ENCODE data around the gene EYA3. TPM values are rescaled to one million over a fixed set of nuclear protein-coding genes. Genes with fewer than 3 reads are reported as not detected.
A peak's percentile ranks its signal among the peaks of the same experiment; 100 is the strongest.

The EYA3 gene
- total RNA-seq, 1 experiment from 2014 or later: 32.7 TPM

GRCh38 chr1:27967884-27968466 is 120.4 kb downstream of the EYA3 start:
- no CpG with 5 or more reads among the region's 4 CpGs for WGBS (ENCODE audit: extremely low coverage, insufficient read length, low lambda C conversion rate)
- H3K4me1 Mint-ChIP-seq: peaks cover 0 to 2% of the 10 kb centered on the region in 2 experiments; a peak in 1 of 4 replicates
- peak overlapping the region in 2 of 3 experiments; percentile 18; a peak in 1 of 7 replicates for H3K27ac Mint-ChIP-seq

More at GRCh38 chr1:27967884-27968466, 120.4 kb downstream of the EYA3 start:
- Histone ChIP-seq H3K9me3 (ENCODE audit: control insufficient read depth, low read depth, low read length) (no peaks in the 10 kb centered on the region), H4K8ac (replicated peaks; ENCODE audit: insufficient read length, low read depth, low read length) (no peak overlapping the region), H2BK120ac (ENCODE audit: low read depth, low read length, poor library complexity, severe bottlenecking) (no peak overlapping the region), H2BK5ac (ENCODE audit: insufficient read length, low read length) (no peak overlapping the region), H2BK15ac (ENCODE audit: low read depth, low read length) (no peak overlapping the region), H3K79me2 (ENCODE audit: insufficient read depth, low read length) (no peaks in the 10 kb centered on the region), H2AFZ (ENCODE audit: low read length) (no peak overlapping the region), H3K4ac (ENCODE audit: low read depth, low read length) (no peak overlapping the region), H4K20me1 (ENCODE audit: control insufficient read depth, insufficient read depth, insufficient read length) (no peaks in the 10 kb centered on the region), H3K23ac (ENCODE audit: insufficient read length, low read depth, low read length) (no peak overlapping the region), H3K4me1 (ENCODE audit: insufficient read depth, low read length) (no peaks in the 10 kb centered on the region), H3K9ac (ENCODE audit: extremely low read depth, insufficient read length, low read length) (no peak overlapping the region), H2BK20ac (ENCODE audit: low read depth, low read length, poor library complexity, severe bottlenecking) (no peak overlapping the region), H3K79me1 (ENCODE audit: insufficient read depth, low read depth, low read length, poor library complexity, severe bottlenecking) (no peaks in the 10 kb centered on the region), H3T11ph (ENCODE audit: low read length) (no peak overlapping the region), H3K18ac (ENCODE audit: insufficient read length, low read depth, low read length) (no peak overlapping the region), H4K5ac (ENCODE audit: insufficient read length, low read depth, low read length) (no peak overlapping the region), H2BK12ac (ENCODE audit: insufficient read length, low read depth, low read length) (no peak overlapping the region), H3K27me3 (ENCODE audit: insufficient read depth, low read length) (no peaks in the 10 kb centered on the region), H3K56ac (ENCODE audit: insufficient read length, low read depth, low read length) (no peak overlapping the region), H3K23me2 (ENCODE audit: insufficient read length, low read depth, low read length, poor library complexity, severe bottlenecking) (no peaks in the 10 kb centered on the region), H3K27ac (ENCODE audit: insufficient read length, low read depth, low read length) (no peak overlapping the region), H3K14ac (ENCODE audit: insufficient read depth, low read length) (no peak overlapping the region), H2AK5ac (ENCODE audit: insufficient read length, low read length) (no peak overlapping the region), H4K91ac (ENCODE audit: insufficient read length, low read depth, low read length) (no peak overlapping the region), H3K4me2 (ENCODE audit: insufficient read depth, insufficient read length, low read length) (no peak overlapping the region)
- H3K36me3 Mint-ChIP-seq (ENCODE audit: insufficient read depth in 1 of 3, low read depth in 3 of 3): peaks cover 11 to 47% (median 31%) of the 10 kb centered on the region in 3 experiments; a peak in 6 of 7 replicates
- no peaks in the 10 kb centered on the region for H3K9me3 Mint-ChIP-seq
- no peaks in the 10 kb centered on the region; the same call in 1 of the 2 replicates for H3K27me3 Mint-ChIP-seq (ENCODE audit: low read depth)
- no peak for TF ChIP-seq CTCF (conservative IDR thresholded peaks at IDR 0.05)
- no peak for DNase-seq
- no peak overlapping the region for H3K4me3 Mint-ChIP-seq

Measured in H9 (cell line).